Transverse colon (tissue), 4 donors: Measurements from ENCODE around the gene HDAC4.

ENCODE experiments used
- EP300 ChIP-seq: sonication (generic); formaldehyde crosslinking; IDR thresholded peaks from one replicate; pipeline ENCODE4 v1.6.1; 2017; ENCODE audit warnings: antibody characterized with exemption, low read depth
- POLR2A ChIP-seq: fragments of 450-650 bp; IDR thresholded peaks from one replicate; pipeline ENCODE4 v1.6.1; 2016; ENCODE audit warnings: antibody characterized with exemption, mild to moderate bottlenecking, moderate library complexity
- POLR2AphosphoS5 ChIP-seq, 3 donors: sonication (generic); formaldehyde crosslinking; IDR thresholded peaks; one replicate each; pipeline ENCODE4 v1.6.1; 2016; ENCODE audit warnings: antibody characterized with exemption in 3 of 3
- TF ChIP-seq, protein P1 (sequence below), 5 experiments: fragments of 200-600 bp in 3 of 5; fragments of 450-650 bp in 2 of 5; sonication (generic) in 3 of 5; IDR thresholded peaks; 1 replicate in 2 of 5; 2 replicates in 3 of 5; pipeline ENCODE4 v1.5.1; 2016 to 2017; ENCODE audit warnings: antibody characterized with exemption in 5 of 5, inconsistent platforms in 3 of 5, mild to moderate bottlenecking in 2 of 5, moderate library complexity in 1 of 5

- TF ChIP-seq, protein P1, sequence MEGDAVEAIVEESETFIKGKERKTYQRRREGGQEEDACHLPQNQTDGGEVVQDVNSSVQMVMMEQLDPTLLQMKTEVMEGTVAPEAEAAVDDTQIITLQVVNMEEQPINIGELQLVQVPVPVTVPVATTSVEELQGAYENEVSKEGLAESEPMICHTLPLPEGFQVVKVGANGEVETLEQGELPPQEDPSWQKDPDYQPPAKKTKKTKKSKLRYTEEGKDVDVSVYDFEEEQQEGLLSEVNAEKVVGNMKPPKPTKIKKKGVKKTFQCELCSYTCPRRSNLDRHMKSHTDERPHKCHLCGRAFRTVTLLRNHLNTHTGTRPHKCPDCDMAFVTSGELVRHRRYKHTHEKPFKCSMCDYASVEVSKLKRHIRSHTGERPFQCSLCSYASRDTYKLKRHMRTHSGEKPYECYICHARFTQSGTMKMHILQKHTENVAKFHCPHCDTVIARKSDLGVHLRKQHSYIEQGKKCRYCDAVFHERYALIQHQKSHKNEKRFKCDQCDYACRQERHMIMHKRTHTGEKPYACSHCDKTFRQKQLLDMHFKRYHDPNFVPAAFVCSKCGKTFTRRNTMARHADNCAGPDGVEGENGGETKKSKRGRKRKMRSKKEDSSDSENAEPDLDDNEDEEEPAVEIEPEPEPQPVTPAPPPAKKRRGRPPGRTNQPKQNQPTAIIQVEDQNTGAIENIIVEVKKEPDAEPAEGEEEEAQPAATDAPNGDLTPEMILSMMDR (IDR thresholded peaks at IDR 0.05) = no peak
- no peak for TF ChIP-seq EP300
- TF ChIP-seq POLR2AphosphoS5 (IDR thresholded peaks at IDR 0.05) = no peak
- TF ChIP-seq POLR2A = no peak
Measured at GRCh38 chr2:239405071-239405470, 4.3 kb upstream of the HDAC4 start.
